ENCODE results near the gene GTF3C1. TPM values are rescaled to one million over a fixed set of nuclear protein-coding genes. Genes with fewer than 3 reads are reported as not detected.

The GTF3C1 gene
- total RNA-seq, 2 donors from 2014 or later, result 51.9 to 83.2 TPM

GRCh38 chr16:27485811-27486210 is 63.9 kb downstream of the GTF3C1 start:
- H3K36me3 ChIP-seq, result peaks cover 90% of the 10 kb centered on the region
- no peak for ATAC-seq (ENCODE audit: insufficient number of reproducible peaks, low FRiP score, low read depth)
- TF ChIP-seq, protein P1, sequence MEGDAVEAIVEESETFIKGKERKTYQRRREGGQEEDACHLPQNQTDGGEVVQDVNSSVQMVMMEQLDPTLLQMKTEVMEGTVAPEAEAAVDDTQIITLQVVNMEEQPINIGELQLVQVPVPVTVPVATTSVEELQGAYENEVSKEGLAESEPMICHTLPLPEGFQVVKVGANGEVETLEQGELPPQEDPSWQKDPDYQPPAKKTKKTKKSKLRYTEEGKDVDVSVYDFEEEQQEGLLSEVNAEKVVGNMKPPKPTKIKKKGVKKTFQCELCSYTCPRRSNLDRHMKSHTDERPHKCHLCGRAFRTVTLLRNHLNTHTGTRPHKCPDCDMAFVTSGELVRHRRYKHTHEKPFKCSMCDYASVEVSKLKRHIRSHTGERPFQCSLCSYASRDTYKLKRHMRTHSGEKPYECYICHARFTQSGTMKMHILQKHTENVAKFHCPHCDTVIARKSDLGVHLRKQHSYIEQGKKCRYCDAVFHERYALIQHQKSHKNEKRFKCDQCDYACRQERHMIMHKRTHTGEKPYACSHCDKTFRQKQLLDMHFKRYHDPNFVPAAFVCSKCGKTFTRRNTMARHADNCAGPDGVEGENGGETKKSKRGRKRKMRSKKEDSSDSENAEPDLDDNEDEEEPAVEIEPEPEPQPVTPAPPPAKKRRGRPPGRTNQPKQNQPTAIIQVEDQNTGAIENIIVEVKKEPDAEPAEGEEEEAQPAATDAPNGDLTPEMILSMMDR (IDR thresholded peaks at IDR 0.05), result no peak

GRCh38 chr16:27485126-27485525 is 64.6 kb downstream of the GTF3C1 start:
- ATAC-seq (ENCODE audit: insufficient number of reproducible peaks, low FRiP score, low read depth) (no peak), DNase-seq (ENCODE audit: low spot score) (no peak)
- TF ChIP-seq, protein P1 (IDR thresholded peaks at IDR 0.05), result no peak
- Histone ChIP-seq H3K36me3 (peaks cover 89% of the 10 kb centered on the region), H3K4me3 (no peak overlapping the region), H3K27me3 (replicated peaks; ENCODE audit: insufficient read depth) (no peaks in the 10 kb centered on the region), H3K9me3 (no peaks in the 10 kb centered on the region), H3K4me1 (ENCODE audit: control insufficient read depth in 1 of 2, low read depth in 2 of 2) (no peaks in the 10 kb centered on the region), H3K27ac (no peak overlapping the region)

More at GRCh38 chr16:27485811-27486210, 63.9 kb downstream of the GTF3C1 start:
- Histone ChIP-seq H3K9me3 (no peaks in the 10 kb centered on the region), H3K4me3 (no peak overlapping the region), H3K4me1 (ENCODE audit: control insufficient read depth in 1 of 2, low read depth in 2 of 2) (no peaks in the 10 kb centered on the region), H3K27me3 (replicated peaks; ENCODE audit: insufficient read depth) (no peaks in the 10 kb centered on the region), H3K27ac (no peak overlapping the region)
- DNase-seq (ENCODE audit: low spot score), result no peak

GRCh38 chr16:27483624-27484023 is 66.1 kb downstream of the GTF3C1 start:
- no peaks in the 10 kb centered on the region for H3K4me1 ChIP-seq (ENCODE audit: control insufficient read depth in 1 of 2, low read depth in 2 of 2)
- H3K27ac ChIP-seq, result no peak overlapping the region
- TF ChIP-seq, protein P1 (IDR thresholded peaks at IDR 0.05), result no peak
- DNase-seq (ENCODE audit: low spot score), result no peak
- no peak overlapping the region for H3K4me3 ChIP-seq
- no peaks in the 10 kb centered on the region for H3K27me3 ChIP-seq (replicated peaks; ENCODE audit: insufficient read depth)
- no peaks in the 10 kb centered on the region for H3K9me3 ChIP-seq
- ATAC-seq (ENCODE audit: insufficient number of reproducible peaks, low FRiP score, low read depth), result no peak
- peaks cover 75% of the 10 kb centered on the region for H3K36me3 ChIP-seq

- Histone ChIP-seq H3K4me3 (no peak overlapping the region), H3K4me1 (ENCODE audit: control insufficient read depth in 1 of 2, low read depth in 2 of 2) (no peaks in the 10 kb centered on the region), H3K9me3 (no peaks in the 10 kb centered on the region), H3K27ac (no peak overlapping the region), H3K36me3 (peaks cover 69% of the 10 kb centered on the region), H3K27me3 (replicated peaks; ENCODE audit: insufficient read depth) (no peaks in the 10 kb centered on the region)
- DNase-seq (ENCODE audit: low spot score), result no peak
- no peak for ATAC-seq (ENCODE audit: insufficient number of reproducible peaks, low FRiP score, low read depth)
- TF ChIP-seq, protein P1 (IDR thresholded peaks at IDR 0.05), result no peak
Measured at GRCh38 chr16:27483088-27483437, 66.7 kb downstream of the GTF3C1 start.

- no peaks in the 10 kb centered on the region for H3K27me3 ChIP-seq (replicated peaks; ENCODE audit: insufficient read depth)
- no peak for ATAC-seq (ENCODE audit: insufficient number of reproducible peaks, low FRiP score, low read depth)
- H3K9me3 ChIP-seq, result no peaks in the 10 kb centered on the region
- no peak overlapping the region for H3K4me3 ChIP-seq
- TF ChIP-seq, protein P1 (IDR thresholded peaks at IDR 0.05), result no peak
- no peak for DNase-seq (ENCODE audit: low spot score)
- no peaks in the 10 kb centered on the region for H3K4me1 ChIP-seq (ENCODE audit: control insufficient read depth in 1 of 2, low read depth in 2 of 2)
- peaks cover 69% of the 10 kb centered on the region for H3K36me3 ChIP-seq
- no peak overlapping the region for H3K27ac ChIP-seq
Measured at GRCh38 chr16:27482397-27483087, 67.2 kb downstream of the GTF3C1 start.

Data from thoracic aorta (tissue), 2 donors.